ENCODE results near the gene SLAMF7.

Gene SLAMF7

DNA sequence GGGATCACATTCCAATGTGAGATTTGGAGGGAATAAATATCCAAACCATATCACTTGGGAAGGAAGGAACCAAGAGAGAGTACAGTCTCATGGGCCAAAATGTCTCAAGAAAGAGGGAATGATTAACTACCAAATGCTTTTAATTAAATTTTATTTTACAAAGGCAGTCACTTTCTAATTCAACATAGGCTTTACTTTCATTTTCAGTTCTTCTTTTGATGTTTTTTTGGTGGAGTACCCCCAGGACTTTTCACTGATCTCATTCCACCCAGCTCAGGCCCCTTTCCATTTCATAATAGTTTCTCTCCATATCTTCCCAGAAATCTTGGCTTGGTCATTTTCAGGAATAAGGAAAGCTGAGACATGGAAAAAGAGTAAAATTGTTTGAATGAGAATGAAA is 5.1 kb upstream of the SLAMF7 start:
- ChIA-PET POLR2A (no interaction called here), CTCF (no interaction called here)
- DNase-seq (ENCODE audit: low read depth, low spot score), result no peak
- TF ChIP-seq, protein P1, sequence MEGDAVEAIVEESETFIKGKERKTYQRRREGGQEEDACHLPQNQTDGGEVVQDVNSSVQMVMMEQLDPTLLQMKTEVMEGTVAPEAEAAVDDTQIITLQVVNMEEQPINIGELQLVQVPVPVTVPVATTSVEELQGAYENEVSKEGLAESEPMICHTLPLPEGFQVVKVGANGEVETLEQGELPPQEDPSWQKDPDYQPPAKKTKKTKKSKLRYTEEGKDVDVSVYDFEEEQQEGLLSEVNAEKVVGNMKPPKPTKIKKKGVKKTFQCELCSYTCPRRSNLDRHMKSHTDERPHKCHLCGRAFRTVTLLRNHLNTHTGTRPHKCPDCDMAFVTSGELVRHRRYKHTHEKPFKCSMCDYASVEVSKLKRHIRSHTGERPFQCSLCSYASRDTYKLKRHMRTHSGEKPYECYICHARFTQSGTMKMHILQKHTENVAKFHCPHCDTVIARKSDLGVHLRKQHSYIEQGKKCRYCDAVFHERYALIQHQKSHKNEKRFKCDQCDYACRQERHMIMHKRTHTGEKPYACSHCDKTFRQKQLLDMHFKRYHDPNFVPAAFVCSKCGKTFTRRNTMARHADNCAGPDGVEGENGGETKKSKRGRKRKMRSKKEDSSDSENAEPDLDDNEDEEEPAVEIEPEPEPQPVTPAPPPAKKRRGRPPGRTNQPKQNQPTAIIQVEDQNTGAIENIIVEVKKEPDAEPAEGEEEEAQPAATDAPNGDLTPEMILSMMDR (IDR thresholded peaks at IDR 0.05; ENCODE audit: insufficient read depth, low read length, missing control alignments), result no peak
- H3K4me3 ChIP-seq (ENCODE audit: low read depth, low read length), result no peak overlapping the region

DNA sequence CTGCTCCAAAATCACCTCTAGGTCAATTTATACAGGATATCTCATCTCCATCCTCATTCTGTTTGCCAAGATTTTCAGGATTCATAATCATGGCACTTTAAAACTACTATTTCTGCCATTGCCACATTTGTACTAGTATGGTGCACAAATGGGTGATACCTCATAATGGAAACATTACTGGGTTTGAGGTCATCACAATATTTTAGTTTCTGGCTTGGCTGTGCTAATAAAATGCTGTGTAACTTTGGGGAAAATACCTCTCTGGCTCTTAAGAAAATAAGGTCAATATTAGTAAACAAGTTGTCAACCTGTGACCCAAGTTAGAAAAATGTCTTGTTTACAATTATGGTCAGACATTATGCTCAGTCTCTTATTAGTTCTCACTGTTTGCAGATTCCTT is 4.7 kb upstream of the SLAMF7 start:
- POLR2A ChIA-PET, result no interaction called here
- TF ChIP-seq, protein P1 (IDR thresholded peaks at IDR 0.05; ENCODE audit: insufficient read depth, low read length, missing control alignments), result no peak
- no peak overlapping the region for H3K4me3 ChIP-seq (ENCODE audit: low read depth, low read length)
- DNase-seq (ENCODE audit: low read depth, low spot score), result no peak
- CTCF ChIA-PET, result no interaction called here

DNA sequence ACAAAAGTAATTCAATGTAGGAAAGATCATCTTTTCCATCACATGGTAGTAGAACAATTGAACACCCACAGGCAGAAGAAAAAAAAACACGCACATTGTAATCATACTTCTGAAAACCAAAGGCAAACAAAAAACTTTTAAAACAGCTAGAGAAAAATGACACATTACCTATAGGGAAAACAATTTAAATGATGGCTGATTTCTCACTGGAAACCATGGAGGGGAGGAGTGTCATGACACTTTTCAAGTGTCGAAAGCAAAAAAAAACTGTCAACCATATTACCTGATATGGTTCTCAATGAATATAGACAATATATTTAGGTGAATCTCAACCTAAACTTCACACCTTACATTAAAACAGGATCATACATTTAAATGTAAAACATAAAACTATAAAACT is 776 bp upstream of the SLAMF7 start:
- TF ChIP-seq, protein P1 (IDR thresholded peaks at IDR 0.05; ENCODE audit: insufficient read depth, low read length, missing control alignments), result no peak
- ChIA-PET CTCF (no interaction called here), POLR2A (no interaction called here)
- DNase-seq (ENCODE audit: low read depth, low spot score), result no peak
- no peak overlapping the region for H3K4me3 ChIP-seq (ENCODE audit: low read depth, low read length)

DNA sequence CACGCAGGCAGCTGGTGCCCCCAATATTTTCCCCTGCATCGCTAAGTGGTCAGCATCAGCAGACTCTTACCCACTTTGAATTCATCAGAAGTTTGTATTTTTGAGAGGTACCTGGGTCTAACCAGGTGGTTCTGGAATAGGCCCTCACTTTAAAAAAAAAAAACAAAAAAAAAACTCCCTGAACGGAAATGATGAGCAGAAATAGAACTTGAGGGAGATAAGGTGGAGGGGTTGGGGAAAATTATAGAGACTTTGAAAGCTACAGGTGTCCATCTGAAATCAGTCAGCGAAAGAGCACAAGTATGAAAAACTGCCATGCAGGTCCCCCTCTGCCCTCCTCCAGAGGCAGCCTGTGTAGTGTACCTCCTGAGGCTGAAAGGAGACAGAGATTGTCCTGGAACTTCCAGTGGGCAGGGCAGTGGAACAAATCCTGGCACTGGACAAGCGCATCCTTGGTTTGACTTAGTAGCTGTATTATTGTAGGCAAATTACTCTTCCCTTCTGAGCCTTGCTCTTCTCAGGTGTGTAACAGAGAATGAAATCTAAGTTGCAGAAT is 1.2 kb downstream of the SLAMF7 start:
- TF ChIP-seq, protein P1 (IDR thresholded peaks at IDR 0.05; ENCODE audit: insufficient read depth, low read length, missing control alignments), result no peak
- DNase-seq (ENCODE audit: low read depth, low spot score), result no peak
- CTCF ChIA-PET, result interaction anchor here (1.5 kb wide), 1 partner anchor 17 kb away, joined by 3 read pairs; no protein-coding TSS in a partner anchor
- no peak overlapping the region for H3K4me3 ChIP-seq (ENCODE audit: low read depth, low read length)
- POLR2A ChIA-PET, result no interaction called here

DNA sequence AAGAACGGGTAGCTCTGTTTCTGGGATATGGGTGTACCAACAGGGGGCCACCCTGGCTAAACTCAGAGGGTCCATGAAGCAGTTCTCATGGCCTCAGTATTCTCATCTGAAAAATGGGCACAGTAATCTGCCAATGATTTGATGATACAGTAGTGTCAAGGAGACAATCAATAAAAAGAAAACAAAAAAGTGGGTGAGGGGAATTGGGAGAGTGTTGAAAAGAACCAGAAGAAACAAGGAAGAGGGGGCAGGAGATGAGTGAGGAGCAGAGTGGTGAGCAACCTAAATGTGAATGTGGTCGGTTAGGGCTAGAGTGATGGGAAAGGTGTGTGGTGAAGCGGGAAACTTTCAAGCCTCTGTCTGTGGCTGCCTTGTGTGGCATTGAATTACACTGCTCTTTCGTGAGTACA is 2.0 kb downstream of the SLAMF7 start:
- H3K4me3 ChIP-seq (ENCODE audit: low read depth, low read length), result no peak overlapping the region
- POLR2A ChIA-PET, result no interaction called here
- CTCF ChIA-PET, result interaction anchor here (1.5 kb wide), 1 partner anchor 18 kb away, joined by 3 read pairs; no protein-coding TSS in a partner anchor
- TF ChIP-seq, protein P1 (IDR thresholded peaks at IDR 0.05; ENCODE audit: insufficient read depth, low read length, missing control alignments), result no peak
- no peak for DNase-seq (ENCODE audit: low read depth, low spot score)

DNA sequence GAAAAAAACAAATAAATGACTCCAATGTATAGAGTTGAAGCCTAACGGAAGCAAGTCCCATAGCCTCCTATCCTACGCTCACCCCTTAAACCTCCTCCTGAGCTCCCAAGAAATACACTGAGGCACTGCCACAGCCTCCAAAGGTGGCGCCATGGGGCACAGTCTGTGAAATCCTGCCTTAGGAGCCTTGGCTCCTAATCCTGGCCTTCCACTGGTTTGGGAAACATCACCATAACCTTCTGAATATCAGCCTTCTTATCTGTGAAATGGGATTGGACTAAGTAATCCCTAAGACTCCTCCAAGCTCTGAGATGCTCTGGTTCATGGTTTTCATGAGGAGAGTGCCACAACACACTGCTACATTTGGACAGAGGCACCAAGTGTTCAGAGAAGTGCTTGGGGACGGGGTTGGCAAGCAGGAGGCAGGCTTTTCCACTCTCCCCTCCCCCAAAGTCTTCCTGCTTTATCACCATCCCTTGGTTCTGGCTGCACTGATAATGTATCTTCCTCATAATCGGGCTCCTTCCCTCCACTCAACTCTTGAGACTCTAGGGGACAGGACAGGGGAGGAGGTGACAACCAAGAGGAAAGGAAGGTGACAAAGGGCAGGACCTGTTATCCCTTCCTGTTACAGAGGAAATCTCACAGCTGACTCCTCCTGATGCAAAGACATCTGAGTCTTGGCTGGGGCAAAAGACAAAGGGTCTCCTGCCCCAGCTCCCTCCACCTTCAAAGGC is 2.7 kb downstream of the SLAMF7 start:
- ChIA-PET POLR2A (no interaction called here), CTCF (no interaction called here)
- TF ChIP-seq, protein P1 (IDR thresholded peaks at IDR 0.05; ENCODE audit: insufficient read depth, low read length, missing control alignments), result no peak
- DNase-seq (ENCODE audit: low read depth, low spot score), result no peak
- no peak overlapping the region for H3K4me3 ChIP-seq (ENCODE audit: low read depth, low read length)
